HuH-7 (cell line): Measurements from ENCODE around the gene NAA20.

Experiments used
- DNase-seq: peaks from one replicate; pipeline ENCODE4 v3.0.0; 2011; ENCODE audit warnings: low spot score

NAA20 gene

DNA sequence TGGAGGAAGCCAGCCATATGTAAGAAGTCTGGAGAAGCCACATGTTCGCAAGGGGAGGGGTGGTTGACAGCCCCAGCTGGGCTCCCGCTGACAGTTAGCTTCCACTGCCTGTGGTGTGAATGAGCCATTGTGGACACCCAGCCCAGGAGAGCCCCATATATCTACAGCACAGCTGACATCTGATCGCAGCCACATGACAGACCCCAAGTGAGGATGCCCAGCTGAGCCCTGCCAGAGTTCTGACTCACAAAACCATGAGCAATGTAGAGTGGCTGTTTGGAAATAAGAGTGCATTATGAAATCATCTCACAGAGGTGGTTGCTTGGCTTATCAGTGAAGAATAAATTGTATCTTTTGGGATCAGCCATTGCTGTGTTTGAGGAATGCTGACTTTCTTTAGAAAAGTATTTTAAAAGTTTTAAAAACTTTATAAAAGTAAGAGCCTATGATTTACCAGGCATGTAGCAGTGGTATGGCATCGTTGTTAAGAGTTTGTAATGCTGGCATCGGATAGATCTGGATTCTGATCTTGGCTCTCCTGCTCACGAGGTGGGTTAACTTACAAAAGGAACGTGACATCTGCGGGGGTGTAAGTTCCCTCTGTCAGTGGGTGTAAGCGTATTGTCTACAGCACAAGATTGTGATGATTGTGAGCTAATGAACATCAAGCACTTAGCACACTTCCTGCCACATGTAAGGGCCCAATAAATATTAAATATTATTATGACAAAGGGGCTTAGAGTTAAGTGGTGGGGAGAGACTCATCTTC, 59.3 kb downstream of the NAA20 start:
- DNase-seq = no peak

DNA sequence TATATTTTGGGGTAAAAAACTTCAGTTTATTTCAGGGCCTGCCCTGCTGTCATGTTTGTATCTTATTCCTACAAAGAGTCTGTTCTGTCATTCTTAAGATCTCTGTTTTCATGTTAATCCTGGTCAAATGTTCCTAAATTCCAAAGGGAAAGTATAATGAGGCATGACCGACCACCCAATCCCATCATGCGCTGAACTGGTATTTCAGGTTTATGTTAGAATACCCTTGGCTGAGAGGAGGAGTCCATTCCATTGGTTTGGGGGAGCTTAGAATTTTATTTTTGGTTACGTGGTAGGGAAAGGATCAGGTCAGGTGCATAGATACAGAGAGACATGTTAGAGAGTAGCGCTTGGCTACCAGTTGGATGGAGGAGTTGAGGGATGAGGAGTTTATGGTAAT, 60.9 kb downstream of the NAA20 start:
- DNase-seq = no peak

DNA sequence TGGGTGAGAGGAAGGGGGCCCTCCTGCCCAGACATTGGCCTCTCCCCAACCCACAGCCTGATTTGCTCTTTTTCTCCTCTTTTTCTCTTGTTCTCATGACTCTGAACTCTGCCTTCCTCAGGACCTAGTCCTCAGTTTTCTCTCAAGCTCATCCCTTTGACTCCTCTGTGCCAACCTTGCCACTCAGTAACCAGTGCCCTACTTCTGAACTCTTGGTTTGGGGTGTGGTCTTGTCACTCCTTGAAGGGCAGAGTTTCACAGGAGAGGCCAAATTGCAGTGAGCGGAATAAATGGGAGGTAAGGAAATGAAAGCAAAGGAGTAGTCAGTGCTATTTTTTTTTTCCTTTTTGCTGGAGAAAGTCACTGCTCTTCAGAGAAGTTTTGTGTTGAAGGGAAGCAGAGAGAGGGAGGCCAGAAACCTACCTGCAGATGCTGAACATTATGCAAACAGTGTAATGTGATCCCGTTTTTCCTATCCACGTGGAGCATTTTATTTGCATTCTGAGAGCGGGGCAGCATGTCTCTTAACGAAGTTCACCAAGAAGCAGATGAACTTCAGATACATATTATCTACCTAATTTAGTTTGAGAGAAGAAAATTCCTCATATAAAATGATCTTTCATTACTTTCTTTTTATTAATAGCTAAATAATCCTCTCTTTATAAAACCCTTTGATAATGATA, 62.1 kb downstream of the NAA20 start:
- peak; percentile 26 for DNase-seq
